Liver (tissue), 3 donors: ENCODE results near the gene FAT4.

ENCODE experiments used
- CTCF ChIP-seq: fragments of 150-350 bp; IDR thresholded peaks from 2 replicates; pipeline ENCODE4 v1.5.1; 2017; ENCODE audit warnings: improper control_type of control experiment, low read depth, low read length; ENCODE audit not compliant: missing input control
- HNF4A ChIP-seq, 2 donors: conservative IDR thresholded peaks; 2 replicates each; pipeline ENCODE4 v1.6.1; 2016; ENCODE audit warnings: antibody characterized with exemption in 2 of 2, mild to moderate bottlenecking in 2 of 2
- donor health status: healthy.
- donor health status: healthy.

GRCh38 chr4:125313497-125313896 lies 1.3 kb upstream of the FAT4 start:
- no peak for TF ChIP-seq HNF4A (conservative IDR thresholded peaks at IDR 0.05)
- peak; percentile 92 for TF ChIP-seq CTCF
